H1 (cell line): Measurements from ENCODE around the gene RBM38. TPM values are rescaled to one million over a fixed set of nuclear protein-coding genes. Genes with fewer than 3 reads are reported as not detected.

Experiments
- CTCF ChIA-PET: fragments of 300-600 bp; sonication (Branson Sonifier 250); formaldehyde crosslinking; loops from one replicate; lab custom pipeline; 2021; ENCODE audit not compliant: partially characterized antibody; lab: Charles Lee
- POLR2A ChIA-PET: fragments of 300-600 bp; sonication (Branson Sonifier 250); formaldehyde crosslinking; loops from one replicate; lab custom pipeline; 2021; ENCODE audit warnings: inconsistent platforms; ENCODE audit not compliant: partially characterized antibody; lab: Charles Lee
- DNase-seq, 2 experiments: peaks; one replicate each; pipeline versions ENCODE4 v3.0.0 to v3.0.0-alpha.2; 2010 to 2022; ENCODE audit warnings: low spot score in 2 of 2, low read depth in 1 of 2, mixed read lengths in 1 of 2
- FAIRE-seq: peaks from 2 replicates; lab custom pipeline; 2011; peaks lifted over from hg19 to GRCh38; lab: Jason Lieb, UNC
- H2AFZ ChIP-seq: 2 replicates; pipeline ENCODE4 v1.8.1; 2012; ENCODE audit warnings: low read length, inconsistent platforms
- H2AK5ac ChIP-seq: 2 replicates; pipeline ENCODE4 v1.6.1; 2013; ENCODE audit warnings: low read depth, low read length
- H2BK120ac ChIP-seq: replicated peaks from 2 replicates; pipeline ENCODE3; 2013; ENCODE audit warnings: low read depth, low read length, inconsistent platforms
- H2BK12ac ChIP-seq: 2 replicates; pipeline ENCODE4 v1.6.1; 2013; ENCODE audit warnings: low read depth, low read length
- H2BK15ac ChIP-seq: 2 replicates; pipeline ENCODE4 v1.6.1; 2013; ENCODE audit warnings: low read length
- H2BK20ac ChIP-seq: 2 replicates; pipeline ENCODE4 v1.6.1; 2013; ENCODE audit warnings: low read length
- H2BK5ac ChIP-seq: 2 replicates; pipeline ENCODE4 v1.6.1; 2013; ENCODE audit warnings: low read depth, low read length
- H3K14ac ChIP-seq: 2 replicates; pipeline ENCODE4 v1.6.1; 2013; ENCODE audit warnings: inconsistent platforms; ENCODE audit not compliant: insufficient read length
- H3K18ac ChIP-seq: 2 replicates; pipeline ENCODE4 v1.6.1; 2013; ENCODE audit warnings: low read length; ENCODE audit errors: extremely low read depth
- H3K23ac ChIP-seq: 2 replicates; pipeline ENCODE4 v1.6.1; 2013; ENCODE audit warnings: inconsistent platforms; ENCODE audit not compliant: insufficient read length
- H3K23me2 ChIP-seq: 2 replicates; pipeline ENCODE4 v1.6.1; 2013; ENCODE audit warnings: low read depth, low read length
- H3K27ac ChIP-seq: 2 replicates; pipeline ENCODE4 v1.6.1; 2011; ENCODE audit warnings: low read depth, low read length, inconsistent platforms
- H3K27me3 ChIP-seq, 4 experiments: replicated peaks in 1 of 4; 1 replicate in 1 of 4; 2 replicates in 3 of 4; pipeline versions ENCODE4 v1.6.1 to v1.8.1; 2011 to 2013; ENCODE audit warnings: low read length in 3 of 4, mild to moderate bottlenecking in 3 of 4, inconsistent platforms in 2 of 4, mixed read lengths in 2 of 4, moderate library complexity in 1 of 4; ENCODE audit not compliant: control insufficient read depth in 3 of 4, insufficient read depth in 3 of 4; ENCODE audit errors: extremely low read depth in 1 of 4
- H3K36me3 ChIP-seq, 4 experiments: 2 replicates each; pipeline versions ENCODE4 v1.6.1 to v1.8.1; 2011 to 2013; ENCODE audit warnings: mild to moderate bottlenecking in 4 of 4, low read length in 3 of 4, moderate library complexity in 2 of 4, control low read depth in 1 of 4, inconsistent platforms in 1 of 4; ENCODE audit not compliant: insufficient read depth in 4 of 4, control insufficient read depth in 2 of 4
- H3K4ac ChIP-seq: replicated peaks from 2 replicates; pipeline ENCODE3; 2013; ENCODE audit warnings: low read length, low read depth, mixed read lengths, inconsistent platforms; ENCODE audit not compliant: insufficient read length
- H3K4me1 ChIP-seq, 4 experiments: replicated peaks in 1 of 4; 1 replicate in 1 of 4; 2 replicates in 3 of 4; pipeline versions ENCODE4 v1.6.1 to v1.8.1; 2011 to 2013; ENCODE audit warnings: low read length in 3 of 4, inconsistent platforms in 2 of 4, mixed read lengths in 1 of 4; ENCODE audit not compliant: insufficient read depth in 4 of 4, control insufficient read depth in 3 of 4
- H3K4me2 ChIP-seq, 2 experiments: 2 replicates each; pipeline versions ENCODE4 v1.6.1 to v1.8.1; 2011 to 2013; ENCODE audit warnings: low read depth in 2 of 2, low read length in 2 of 2, control low read depth in 1 of 2, inconsistent platforms in 1 of 2, mild to moderate bottlenecking in 1 of 2; ENCODE audit not compliant: insufficient read depth in 1 of 2
- H3K4me3 ChIP-seq, 4 experiments: fragments of 200-600, 300-600 bp in 1 of 4; sonication (generic), shearing (Covaris generic), sonication (Bioruptor Twin) in 1 of 4; 2 replicates each; pipeline versions ENCODE4 v1.5.1 to v1.8.1; 2011 to 2016; ENCODE audit warnings: low read length in 4 of 4, low read depth in 3 of 4, control low read depth in 2 of 4, inconsistent platforms in 2 of 4, mild to moderate bottlenecking in 2 of 4, mixed read lengths in 1 of 4, moderate library complexity in 1 of 4; ENCODE audit not compliant: insufficient read depth in 2 of 4; ENCODE audit errors: extremely low read depth in 1 of 4
- H3K56ac ChIP-seq: replicated peaks from 2 replicates; pipeline ENCODE3; 2013; ENCODE audit warnings: low read depth, mild to moderate bottlenecking, mixed read lengths, low read length, inconsistent platforms; ENCODE audit not compliant: insufficient read length
- H3K79me1 ChIP-seq: 2 replicates; pipeline ENCODE4 v1.6.1; 2013; ENCODE audit warnings: low read depth, low read length, control low read depth
- H3K79me2 ChIP-seq, 2 experiments: 2 replicates each; pipeline versions ENCODE4 v1.6.1 to v1.8.1; 2012 to 2013; ENCODE audit warnings: low read length in 2 of 2, mild to moderate bottlenecking in 2 of 2, inconsistent platforms in 1 of 2; ENCODE audit not compliant: insufficient read depth in 2 of 2, control insufficient read depth in 1 of 2
- H3K9ac ChIP-seq, 4 experiments: replicated peaks in 1 of 4; 1 replicate in 1 of 4; 2 replicates in 3 of 4; pipeline versions ENCODE4 v1.6.1 to v1.8.1; 2011 to 2013; ENCODE audit warnings: low read depth in 3 of 4, low read length in 3 of 4, control low read depth in 2 of 4, mild to moderate bottlenecking in 2 of 4, moderate library complexity in 2 of 4, inconsistent platforms in 1 of 4; ENCODE audit errors: extremely low read depth in 1 of 4
- H3K9me3 ChIP-seq, 2 experiments: 2 replicates each; pipeline versions ENCODE4 v1.6.1 to v1.8.1; 2012 to 2013; ENCODE audit warnings: mild to moderate bottlenecking in 2 of 2, moderate library complexity in 2 of 2, control low read depth in 1 of 2, inconsistent platforms in 1 of 2, low read depth in 1 of 2, low read length in 1 of 2, mixed read lengths in 1 of 2; ENCODE audit not compliant: insufficient read depth in 2 of 2
- H4K20me1 ChIP-seq, 2 experiments: replicated peaks in 1 of 2; 2 replicates each; pipeline versions ENCODE3 to v1.8.1; 2011 to 2013; ENCODE audit warnings: inconsistent platforms in 2 of 2, low read length in 2 of 2, mild to moderate bottlenecking in 1 of 2; ENCODE audit not compliant: insufficient read depth in 2 of 2, control insufficient read depth in 1 of 2
- H4K5ac ChIP-seq: 2 replicates; pipeline ENCODE4 v1.6.1; 2013; ENCODE audit warnings: low read length, low read depth, mixed read lengths, inconsistent platforms; ENCODE audit not compliant: insufficient read length
- H4K8ac ChIP-seq: 2 replicates; pipeline ENCODE4 v1.8.0; 2013; ENCODE audit warnings: mild to moderate bottlenecking, moderate library complexity, low read length, inconsistent platforms; ENCODE audit not compliant: insufficient read depth; ENCODE audit errors: extremely low read depth
- H4K91ac ChIP-seq: replicated peaks from 2 replicates; pipeline ENCODE3; 2013; ENCODE audit warnings: low read length, mixed read lengths, inconsistent platforms; ENCODE audit not compliant: insufficient read length
- CEBPB ChIP-seq: IDR thresholded peaks from 2 replicates; pipeline ENCODE4 v1.6.1; 2012; ENCODE audit warnings: low read depth, low read length
- CTBP2 ChIP-seq: IDR thresholded peaks from 2 replicates; pipeline ENCODE4 v1.7.0; 2011; ENCODE audit warnings: borderline replicate concordance, mild to moderate bottlenecking, moderate library complexity, mixed read lengths, low read length; ENCODE audit not compliant: insufficient read depth, insufficient read length
- KDM1A ChIP-seq: fragments of 200-600, 300-600 bp; sonication (generic); IDR thresholded peaks from 2 replicates; pipeline ENCODE4 v1.7.1; 2016; ENCODE audit warnings: mild to moderate bottlenecking, low read length, borderline replicate concordance
- NRF1 ChIP-seq: IDR thresholded peaks from 2 replicates; pipeline ENCODE4 v1.6.1; 2011; ENCODE audit warnings: mild to moderate bottlenecking, low read depth, low read length, improper control_type of control experiment
- SAP30 ChIP-seq: fragments of 300-600 bp; sonication (generic); IDR thresholded peaks from 2 replicates; pipeline ENCODE4 v1.7.1; 2012; ENCODE audit warnings: low read length, moderate library complexity, mild to moderate bottlenecking, inconsistent platforms; ENCODE audit not compliant: insufficient read depth, insufficient replicate concordance
- SIRT6 ChIP-seq: IDR thresholded peaks from one replicate; pipeline ENCODE4 v1.7.1; 2012; ENCODE audit warnings: low read length, inconsistent platforms
- ZNF274 ChIP-seq: IDR thresholded peaks from 2 replicates; pipeline ENCODE4 v1.7.0; 2012; ENCODE audit warnings: low read length, borderline replicate concordance; ENCODE audit errors: extremely low read depth
- WGBS, 2 experiments: shearing (Covaris generic) in 1 of 2; methylation state at CpG; one replicate each; pipeline versions ENCODE4 v1.1.6 to v1.1.7; 2013 to 2015; ENCODE audit warnings: low lambda C conversion rate in 2 of 2, mixed read lengths in 2 of 2, inconsistent platforms in 1 of 2, low coverage in 1 of 2, missing lambda C conversion rate in 1 of 2; ENCODE audit not compliant: insufficient replicate concordance in 2 of 2, insufficient coverage in 1 of 2, insufficient read length in 1 of 2; ENCODE audit errors: extremely low coverage in 1 of 2, missing lambda C conversion rate in 1 of 2; 5-methylcytosine and 5-hydroxymethylcytosine counted together
- polyA plus RNA-seq, 7 experiments: library from polyadenylated mRNA; depleted of rRNA in 3 of 7; stranded (reverse) in 5 of 7; unstranded in 2 of 7; fragments of >200 nt in 5 of 7; fragments of 200-250 nt in 2 of 7; gene quantifications; 1 replicate in 5 of 7; 2 replicates in 1 of 7; 4 replicates in 1 of 7; pipeline versions ENCODE4 v1.2.1 to v1.2.3, GENCODE V29; 2011 to 2013; ENCODE audit warnings: missing spikeins in 2 of 7, mixed read lengths in 2 of 7
- total RNA-seq: library from RNA; stranded (reverse); fragmentation: NEBNext Ultra II Directional; extraction: Animal tissue kit (Norgen Biotek cat#: 25700); gene quantifications from 2 replicates; pipeline ENCODE4 v1.2.1, GENCODE V29; 2021
- TF ChIP-seq, protein P1 (sequence below): IDR thresholded peaks from 2 replicates; pipeline ENCODE4 v1.6.1; 2012; ENCODE audit warnings: low read length, inconsistent platforms
- TF ChIP-seq, protein P2 (sequence below): IDR thresholded peaks from 2 replicates; pipeline ENCODE4 v1.6.1; 2012; ENCODE audit warnings: inconsistent platforms

RBM38 gene
- total and polyA plus RNA-seq, 2 of the 8 experiments (the other 6 are each of a cell fraction or from before 2014, with no cell fraction given) = 57.7 to 109 TPM

DNA sequence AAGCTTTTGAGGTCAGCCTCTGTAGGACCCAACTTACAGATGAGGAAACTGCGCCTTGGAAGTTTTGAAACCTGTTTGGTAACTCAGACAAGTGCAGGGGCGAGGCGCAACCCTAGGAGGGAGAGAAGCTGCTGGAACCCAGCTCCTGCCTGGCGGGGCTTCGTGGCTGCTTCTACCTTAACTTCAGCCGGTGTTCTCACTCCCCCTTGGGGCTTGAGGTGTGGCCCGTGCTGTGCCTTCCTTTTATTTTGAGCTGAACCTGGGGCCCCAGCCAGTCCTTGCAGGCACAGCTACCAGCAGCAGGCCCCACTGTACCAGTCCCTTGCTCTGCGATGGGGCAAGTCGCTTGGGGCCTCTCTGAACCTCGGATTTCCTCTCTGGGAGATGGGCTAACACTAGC is 12.0 kb downstream of the RBM38 start:
- Histone ChIP-seq H3K23me2 (no peaks in the 10 kb centered on the region), H3K56ac (no peak overlapping the region), H2BK15ac (no peak overlapping the region), H2AK5ac (no peak overlapping the region), H3K14ac (no peak overlapping the region), H2BK120ac (no peak overlapping the region), H3K36me3 (peaks cover 0 to 45% (median 26%) of the 10 kb centered on the region in 4 experiments; a peak in 7 of 8 replicates), H2BK20ac (no peak overlapping the region), H3K4me3 (no peak overlapping the region), H3K27me3 (no peaks in the 10 kb centered on the region), H3K4me1 (no peaks in the 10 kb centered on the region), H2BK5ac (no peak overlapping the region), H2BK12ac (no peak overlapping the region), H3K9ac (no peak overlapping the region), H4K20me1 (peaks cover 18 to 45% of the 10 kb centered on the region in 2 experiments), H3K4ac (no peak overlapping the region), H4K8ac (peak overlapping the region; percentile 83; the same call in 1 of the 2 replicates), H3K79me2 (peaks cover 0 to 43% of the 10 kb centered on the region in 2 experiments; a peak in 2 of 4 replicates), H3K4me2 (no peak overlapping the region), H3K18ac (no peak overlapping the region), H3K9me3 (no peaks in the 10 kb centered on the region), H4K91ac (no peak overlapping the region), H3K27ac (no peak overlapping the region), H2AFZ (no peak overlapping the region), H4K5ac (no peak overlapping the region), H3K79me1 (peaks cover 10% of the 10 kb centered on the region), H3K23ac (no peak overlapping the region)
- ChIA-PET CTCF (interaction anchor here (0.5 to 1.6 kb wide), 4 partner anchors 13 to 181 kb away, joined by 3 to 4 read pairs (median 3); no protein-coding TSS in a partner anchor), POLR2A (interaction anchor here (0.6 to 3.2 kb wide), 4 partner anchors 10 to 49 kb away, joined by 3 to 11 read pairs (median 5); no protein-coding TSS in a partner anchor)
- DNase-seq = no peak
- 85% methylated on average over 10 of the region's 10 CpGs; no CpG with 5 or more reads in 1 of the 2 experiments for WGBS, 2 experiments
- no peak for FAIRE-seq
- TF ChIP-seq CTBP2 = no peak
- TF ChIP-seq, protein P1, sequence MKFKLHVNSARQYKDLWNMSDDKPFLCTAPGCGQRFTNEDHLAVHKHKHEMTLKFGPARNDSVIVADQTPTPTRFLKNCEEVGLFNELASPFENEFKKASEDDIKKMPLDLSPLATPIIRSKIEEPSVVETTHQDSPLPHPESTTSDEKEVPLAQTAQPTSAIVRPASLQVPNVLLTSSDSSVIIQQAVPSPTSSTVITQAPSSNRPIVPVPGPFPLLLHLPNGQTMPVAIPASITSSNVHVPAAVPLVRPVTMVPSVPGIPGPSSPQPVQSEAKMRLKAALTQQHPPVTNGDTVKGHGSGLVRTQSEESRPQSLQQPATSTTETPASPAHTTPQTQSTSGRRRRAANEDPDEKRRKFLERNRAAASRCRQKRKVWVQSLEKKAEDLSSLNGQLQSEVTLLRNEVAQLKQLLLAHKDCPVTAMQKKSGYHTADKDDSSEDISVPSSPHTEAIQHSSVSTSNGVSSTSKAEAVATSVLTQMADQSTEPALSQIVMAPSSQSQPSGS = no peak
- no peak for TF ChIP-seq ZNF274
- no peak for TF ChIP-seq KDM1A
- no peak for TF ChIP-seq SIRT6
- no peak for TF ChIP-seq SAP30
- TF ChIP-seq NRF1 = no peak
- TF ChIP-seq CEBPB = no peak
- TF ChIP-seq, protein P2, sequence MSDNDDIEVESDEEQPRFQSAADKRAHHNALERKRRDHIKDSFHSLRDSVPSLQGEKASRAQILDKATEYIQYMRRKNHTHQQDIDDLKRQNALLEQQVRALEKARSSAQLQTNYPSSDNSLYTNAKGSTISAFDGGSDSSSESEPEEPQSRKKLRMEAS = no peak
